Osteoblast (primary cell): ENCODE data around the gene PALM. TPM values are rescaled to one million over a fixed set of nuclear protein-coding genes. Genes with fewer than 3 reads are reported as not detected.

ENCODE experiments used
- DNase-seq: peaks from one replicate; pipeline ENCODE4 v3.0.0; 2011; ENCODE audit warnings: low spot score, mixed read lengths; ENCODE audit not compliant: insufficient read length; ENCODE audit errors: missing footprints
- H2AFZ ChIP-seq: 2 replicates; pipeline ENCODE4 v1.6.0; 2011; ENCODE audit warnings: mild to moderate bottlenecking, low read length
- H3K27ac ChIP-seq: 2 replicates; pipeline ENCODE4 v1.5.1; 2011; ENCODE audit warnings: mild to moderate bottlenecking, low read depth, low read length, moderate library complexity
- H3K27me3 ChIP-seq: 2 replicates; pipeline ENCODE4 v1.6.0; 2012; ENCODE audit warnings: mild to moderate bottlenecking, control low read depth, inconsistent platforms, low read length, moderate library complexity; ENCODE audit not compliant: insufficient read depth
- H3K36me3 ChIP-seq: 2 replicates; pipeline ENCODE4 v1.5.1; 2011; ENCODE audit warnings: mild to moderate bottlenecking, low read length, control low read depth, moderate library complexity; ENCODE audit not compliant: insufficient read depth
- H3K4me1 ChIP-seq: 2 replicates; pipeline ENCODE4 v1.5.1; 2011; ENCODE audit warnings: mild to moderate bottlenecking, low read length, control low read depth, moderate library complexity; ENCODE audit not compliant: insufficient read depth
- H3K4me2 ChIP-seq: 2 replicates; pipeline ENCODE4 v1.6.0; 2011; ENCODE audit warnings: mild to moderate bottlenecking, low read length; ENCODE audit not compliant: insufficient read depth
- H3K4me3 ChIP-seq: fragments of 200-600 bp; sonication (generic); 3 replicates; pipeline ENCODE4 v1.5.1; 2012; ENCODE audit warnings: mild to moderate bottlenecking, low read length, inconsistent platforms; ENCODE audit not compliant: insufficient read depth
- H3K79me2 ChIP-seq: 2 replicates; pipeline ENCODE4 v1.6.0; 2012; ENCODE audit warnings: mild to moderate bottlenecking, low read length, control low read depth, inconsistent platforms; ENCODE audit not compliant: insufficient read depth
- H3K9me3 ChIP-seq: 2 replicates; pipeline ENCODE4 v1.5.1; 2011; ENCODE audit warnings: low read depth, low read length, control low read depth
- H4K20me1 ChIP-seq: 2 replicates; pipeline ENCODE4 v1.6.0; 2012; ENCODE audit warnings: mild to moderate bottlenecking, low read length, control low read depth; ENCODE audit not compliant: insufficient read depth
- CTCF ChIP-seq: IDR thresholded peaks from 2 replicates; pipeline ENCODE4 v1.5.1; 2011; ENCODE audit warnings: mild to moderate bottlenecking, low read depth, low read length, moderate library complexity; ENCODE audit errors: extremely low read depth
- total RNA-seq: library from RNA; depleted of rRNA; stranded (reverse); fragments of >200 nt; gene quantifications from 2 replicates; pipeline ENCODE4 v1.2.3, GENCODE V29; 2012

The PALM gene
- total RNA-seq, 1 donor: 10.5 TPM

- Histone ChIP-seq H3K4me3 (peak overlapping the region; percentile 83), H3K79me2 (peaks cover 9% of the 10 kb centered on the region), H3K36me3 (no peaks in the 10 kb centered on the region), H4K20me1 (peaks cover 12% of the 10 kb centered on the region), H3K4me1 (peaks cover 12% of the 10 kb centered on the region), H3K9me3 (no peaks in the 10 kb centered on the region), H3K27ac (peak overlapping the region; percentile 70), H3K27me3 (no peaks in the 10 kb centered on the region), H3K4me2 (peak overlapping the region; percentile 82), H2AFZ (peak overlapping the region; percentile 29)
- TF ChIP-seq CTCF: no peak
- peak; percentile 99 for DNase-seq
Observed at GRCh38 chr19:679418-680286, 29.1 kb upstream of the PALM start.

GRCh38 chr19:680287-681028 is 28.3 kb upstream of the PALM start:
- H3K36me3 ChIP-seq: no peaks in the 10 kb centered on the region
- no peaks in the 10 kb centered on the region for H3K27me3 ChIP-seq
- peaks cover 12% of the 10 kb centered on the region for H3K4me1 ChIP-seq
- peaks cover 12% of the 10 kb centered on the region for H4K20me1 ChIP-seq
- H3K4me2 ChIP-seq: peak overlapping the region; percentile 88
- TF ChIP-seq CTCF: peak; percentile 13
- H3K9me3 ChIP-seq: no peaks in the 10 kb centered on the region
- peaks cover 9% of the 10 kb centered on the region for H3K79me2 ChIP-seq
- H2AFZ ChIP-seq: peak overlapping the region; percentile 90
- DNase-seq: peak; percentile 100
- peak overlapping the region; percentile 76 for H3K27ac ChIP-seq
- peak overlapping the region; percentile 83 for H3K4me3 ChIP-seq

- Histone ChIP-seq H3K4me2 (peak overlapping the region; percentile 88), H3K36me3 (no peaks in the 10 kb centered on the region), H4K20me1 (peaks cover 12% of the 10 kb centered on the region), H3K79me2 (peaks cover 9% of the 10 kb centered on the region), H3K4me1 (peaks cover 12% of the 10 kb centered on the region), H3K4me3 (peak overlapping the region; percentile 72), H3K9me3 (no peaks in the 10 kb centered on the region), H3K27ac (peak overlapping the region; percentile 76), H2AFZ (no peak overlapping the region), H3K27me3 (no peaks in the 10 kb centered on the region)
- no peak for TF ChIP-seq CTCF
- peak; percentile 99 for DNase-seq
Observed at GRCh38 chr19:681029-682019, 27.4 kb upstream of the PALM start.
